PC-3 (cell line): ENCODE data around the gene SLC25A29. TPM values are rescaled to one million over a fixed set of nuclear protein-coding genes. Genes with fewer than 3 reads are reported as not detected.
A peak's percentile ranks its signal among the peaks of the same experiment; 100 is the strongest.

Source experiments
- ATAC-seq: fragments of 200-7000 bp; cut with Tn5 transposase; 2 replicates; pipeline ENCODE4 v1.9.1; 2020; ENCODE audit warnings: mild to moderate bottlenecking, moderate library complexity
- BruUV-seq: library from RNA; stranded (reverse); fragments of 400-500 nt; replicated peaks from 2 replicates; lab custom pipeline; 2021; lab: Mats Ljungman, UMichigan
- CTCF ChIA-PET: fragments of 300-600 bp; sonication (Branson Sonifier 250); formaldehyde crosslinking; loops from one replicate; lab custom pipeline; 2022; ENCODE audit warnings: antibody characterized with exemption; lab: Charles Lee
- POLR2A ChIA-PET: fragments of 300-600 bp; sonication (Branson Sonifier 250); formaldehyde crosslinking; loops from one replicate; lab custom pipeline; 2022; ENCODE audit warnings: antibody characterized with exemption; ENCODE audit not compliant: unreplicated experiment; lab: Charles Lee
- DNase-seq: peaks from one replicate; pipeline ENCODE4 v3.0.0-alpha.2; 2015
- H2AFZ ChIP-seq: fragments of 300-600 bp; sonication (generic); 2 replicates; pipeline ENCODE4 v1.6.0; 2016; ENCODE audit warnings: antibody characterized with exemption, low read length
- H3F3A ChIP-seq: fragments of 300-600 bp; sonication (generic); one replicate; pipeline ENCODE4 v1.6.0; 2017; ENCODE audit warnings: antibody characterized with exemption, low read length, control low read depth, mild to moderate bottlenecking; ENCODE audit not compliant: unreplicated experiment
- H3K27ac ChIP-seq: fragments of 300-600 bp; sonication (generic); 2 replicates; pipeline ENCODE4 v1.5.1; 2016; ENCODE audit warnings: mild to moderate bottlenecking, low read length
- H3K27me3 ChIP-seq: fragments of 300-600 bp; sonication (generic); 2 replicates; pipeline ENCODE4 v1.6.1; 2016; ENCODE audit warnings: low read length, mixed read lengths
- H3K36me3 ChIP-seq: fragments of 300-600 bp; sonication (generic); 2 replicates; pipeline ENCODE4 v1.6.1; 2016; ENCODE audit warnings: low read depth, mixed run types, low read length, mixed read lengths
- H3K4me1 ChIP-seq: fragments of 300-600 bp; sonication (generic); 2 replicates; pipeline ENCODE4 v1.5.1; 2016; ENCODE audit warnings: low read length; ENCODE audit not compliant: insufficient read depth
- H3K4me2 ChIP-seq: fragments of 300-600 bp; sonication (generic); 2 replicates; pipeline ENCODE4 v1.6.0; 2016; ENCODE audit warnings: low read length
- H3K4me3 ChIP-seq: fragments of 300-600 bp; sonication (generic); 2 replicates; pipeline ENCODE4 v1.5.1; 2016; ENCODE audit warnings: mild to moderate bottlenecking, low read length, mixed read lengths
- H3K79me2 ChIP-seq: fragments of 300-600 bp; sonication (generic); 2 replicates; pipeline ENCODE4 v1.6.1; 2017; ENCODE audit warnings: low read length, mixed read lengths
- H3K9ac ChIP-seq: fragments of 300-600 bp; sonication (generic); 2 replicates; pipeline ENCODE4 v1.6.0; 2016; ENCODE audit warnings: mild to moderate bottlenecking, low read length
- H3K9me2 ChIP-seq: fragments of 300-600 bp; sonication (generic); replicated peaks from 2 replicates; pipeline ENCODE4 v1.6.1; 2016; ENCODE audit warnings: mixed run types, low read length, mixed read lengths
- H3K9me3 ChIP-seq: fragments of 300-600 bp; sonication (generic); 2 replicates; pipeline ENCODE4 v1.6.1; 2016; ENCODE audit warnings: low read length, mixed read lengths
- H4K20me1 ChIP-seq: fragments of 300-600 bp; sonication (generic); 2 replicates; pipeline ENCODE4 v1.6.1; 2016; ENCODE audit warnings: low read length, mixed read lengths
- CTCF ChIP-seq: fragments of 300-600 bp; sonication (generic); conservative IDR thresholded peaks from 2 replicates; pipeline ENCODE4 v1.5.1; 2017; ENCODE audit warnings: antibody characterized with exemption, low read depth, mild to moderate bottlenecking, low read length
- EZH2 ChIP-seq: fragments of 300-600 bp; sonication (generic); IDR thresholded peaks from one replicate; pipeline ENCODE4 v1.6.1; 2017; ENCODE audit warnings: antibody characterized with exemption, mild to moderate bottlenecking, low read length; ENCODE audit not compliant: unreplicated experiment
- EZH2phosphoT487 ChIP-seq: fragments of 300-600 bp; sonication (generic); IDR thresholded peaks from 2 replicates; pipeline ENCODE4 v1.6.1; 2018; ENCODE audit warnings: mild to moderate bottlenecking, antibody characterized with exemption, low read length, borderline replicate concordance
- intact Hi-C: fragments of 100-400 bp; cut with micrococcal nuclease; formaldehyde crosslinking; loops from 2 replicates; pipeline ENCODE4 v1.9.0; 2023
- total RNA-seq: library from RNA; depleted of rRNA; stranded (reverse); fragments of >200 nt; gene quantifications from 2 replicates; pipeline ENCODE4 v1.2.3, GENCODE V29; 2014

SLC25A29 gene
- total RNA-seq, 1 experiment from 2014 or later: 53.9 TPM

GRCh38 chr14:100285913-100286400 is 20.3 kb downstream of the SLC25A29 start:
- Histone ChIP-seq H3K36me3 (no peaks in the 10 kb centered on the region), H3F3A (peaks cover 4% of the 10 kb centered on the region), H2AFZ (peak overlapping the region; percentile 96; the same call in 1 of the 2 replicates), H3K4me3 (peak overlapping the region; percentile 77), H4K20me1 (no peaks in the 10 kb centered on the region), H3K4me1 (0 out of 2 replicates have a peak, but pooled peaks cover 3% of the 10 kb centered on the region), H3K27me3 (no peaks in the 10 kb centered on the region), H3K79me2 (peaks cover 9% of the 10 kb centered on the region; the same call in 1 of the 2 replicates), H3K9ac (peak overlapping the region; percentile 94), H3K4me2 (peak overlapping the region; percentile 97), H3K9me2 (no peaks in the 10 kb centered on the region), H3K27ac (no peak overlapping the region), H3K9me3 (no peaks in the 10 kb centered on the region)
- intact Hi-C loops: loop anchor here (2.0 kb wide), 2 partner anchors 17 to 91 kb away; partner anchors contain the start of gene WDR25
- BruUV-seq: no TSS peak
- peak; percentile 21; the same call in 1 of the 2 replicates for TF ChIP-seq CTCF
- TF ChIP-seq EZH2: no peak
- no peak for ATAC-seq
- no peak for DNase-seq
- ChIA-PET CTCF (no interaction called here), POLR2A (no interaction called here)

- no peaks in the 10 kb centered on the region for H3K27me3 ChIP-seq
- ATAC-seq (peak; percentile 78), DNase-seq (peak; percentile 73)
- H3K27ac ChIP-seq: peak overlapping the region; percentile 52; the same call in 1 of the 2 replicates
- H3K4me1 ChIP-seq: 0 out of 2 replicates have a peak, but pooled peaks cover 3% of the 10 kb centered on the region
- ChIA-PET CTCF (interaction anchor here (1.3 kb wide), 1 partner anchor 18 kb away, joined by 10 read pairs; no protein-coding TSS in a partner anchor), POLR2A (no interaction called here)
- no peaks in the 10 kb centered on the region for H4K20me1 ChIP-seq
- intact Hi-C loops: loop anchor here (2.0 kb wide), 2 partner anchors 18 to 92 kb away; partner anchors contain the start of gene WDR25
- peak overlapping the region; percentile 94 for H3K9ac ChIP-seq
- H3K36me3 ChIP-seq: no peaks in the 10 kb centered on the region
- no peaks in the 10 kb centered on the region for H3K9me3 ChIP-seq
- H3K4me2 ChIP-seq: peak overlapping the region; percentile 97
- H3K4me3 ChIP-seq: peak overlapping the region; percentile 77
- no peaks in the 10 kb centered on the region for H3K9me2 ChIP-seq
- no TSS peak for BruUV-seq
- peaks cover 4% of the 10 kb centered on the region for H3F3A ChIP-seq
- TF ChIP-seq EZH2 (no peak), EZH2phosphoT487 (no peak), CTCF (peak; percentile 81)
- peaks cover 14% of the 10 kb centered on the region for H3K79me2 ChIP-seq
- peak overlapping the region; percentile 96 for H2AFZ ChIP-seq
Measured at GRCh38 chr14:100285021-100285912, 21.0 kb downstream of the SLC25A29 start.
